HG03342 (cell line): ENCODE data around the gene ZNF467.

Experiments
- ATAC-seq: cut with Tn5 transposase; IDR thresholded peaks from one replicate; pipeline ENCODE4 v1.9.1; 2021; ENCODE audit warnings: mild to moderate bottlenecking, moderate library complexity; ENCODE audit not compliant: unreplicated experiment

The ZNF467 gene

DNA sequence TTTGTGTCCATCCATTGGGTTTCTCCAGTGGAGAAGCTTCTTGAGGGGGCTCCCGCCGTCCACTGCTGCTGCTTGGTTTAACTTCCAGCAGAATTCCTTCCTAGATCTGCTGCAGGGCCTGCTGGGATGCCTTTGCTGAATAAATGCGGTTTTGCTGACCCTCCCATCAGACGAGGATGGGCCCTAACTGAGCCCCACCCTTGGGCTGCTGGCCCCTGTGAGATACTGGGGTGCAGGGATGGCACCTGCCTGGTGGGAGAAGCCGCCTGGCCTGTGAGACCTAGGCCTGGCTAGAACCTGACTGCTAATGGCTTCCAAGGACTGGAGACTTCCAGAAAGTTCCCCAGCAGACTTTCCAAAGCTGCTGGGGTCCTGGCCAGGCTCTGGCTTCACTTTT lies 43.8 kb downstream of the ZNF467 start:
- no peak for ATAC-seq

DNA sequence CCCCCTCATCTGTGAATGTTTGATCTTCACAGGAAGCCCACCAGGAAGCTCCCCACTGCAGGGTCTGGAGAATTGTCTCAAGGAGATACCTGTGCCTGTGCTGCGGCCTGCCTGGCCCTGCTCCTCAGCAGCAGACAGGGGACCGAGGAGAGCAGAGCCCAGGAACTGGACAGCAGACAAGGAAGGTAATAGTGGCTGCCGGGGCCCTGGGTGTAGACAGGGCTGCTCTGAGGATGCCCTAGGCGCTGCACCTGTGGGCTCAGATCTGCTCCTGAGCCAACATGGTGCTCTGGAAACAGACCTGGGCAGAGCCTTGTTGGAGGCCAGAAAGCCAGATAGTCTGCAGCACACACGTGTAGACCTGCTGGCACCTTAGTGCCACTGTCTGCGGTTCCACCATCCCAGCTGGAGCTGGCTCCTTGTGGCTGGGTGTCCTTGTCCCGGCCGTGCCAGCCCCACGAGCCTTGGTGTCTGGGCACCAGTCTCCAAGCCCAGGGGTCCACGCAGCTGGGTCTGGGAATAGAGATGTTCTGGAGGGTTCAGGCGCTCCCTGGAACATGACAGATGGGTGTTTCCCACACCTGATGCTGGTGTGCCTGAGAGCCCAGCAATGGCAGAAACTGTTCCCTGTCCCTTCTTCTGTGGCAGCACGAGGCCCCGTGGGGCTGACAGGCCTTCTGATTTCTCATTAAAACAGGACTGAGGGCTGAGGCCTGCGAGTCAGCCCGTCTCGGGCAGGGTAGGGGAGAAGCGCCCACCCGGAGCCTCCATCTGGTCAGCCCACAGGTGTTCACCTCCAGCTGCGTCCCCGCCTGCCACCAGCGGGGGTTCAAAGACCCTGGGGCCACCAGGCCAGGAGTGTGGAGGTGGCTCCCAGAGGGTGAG lies 44.7 kb downstream of the ZNF467 start:
- ATAC-seq = no peak

DNA sequence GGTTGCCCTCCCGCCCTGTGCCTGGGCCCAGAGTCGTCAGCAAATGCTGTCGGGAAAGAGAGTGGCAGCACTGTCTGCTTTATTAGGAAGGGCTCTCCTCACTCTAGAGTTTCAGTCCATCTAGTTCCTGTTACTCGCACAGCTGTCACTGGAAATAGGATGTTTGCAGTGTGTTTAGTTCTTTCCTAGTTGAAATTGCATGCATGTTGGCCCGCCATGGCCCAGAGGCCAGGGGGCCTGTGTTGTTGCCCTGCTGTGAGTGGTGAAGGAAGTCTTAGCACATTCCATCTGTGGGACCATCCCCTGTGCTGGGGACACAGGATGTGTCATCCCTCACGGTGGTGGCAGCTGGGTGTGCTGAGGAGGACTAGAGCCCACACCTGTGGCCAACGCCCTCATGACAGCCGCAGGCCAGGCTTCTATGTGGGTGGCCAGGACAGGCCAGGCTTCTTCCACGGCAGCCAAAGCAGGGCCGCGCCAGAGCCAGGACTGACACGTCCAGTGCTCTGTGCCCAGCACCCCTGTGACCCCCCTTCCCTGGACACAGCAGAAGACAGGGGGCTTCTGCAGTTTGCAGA lies 45.4 kb downstream of the ZNF467 start:
- ATAC-seq = no peak

GRCh38 chr7:149727053-149727898 lies 46.1 kb downstream of the ZNF467 start:
- ATAC-seq = no peak

DNA sequence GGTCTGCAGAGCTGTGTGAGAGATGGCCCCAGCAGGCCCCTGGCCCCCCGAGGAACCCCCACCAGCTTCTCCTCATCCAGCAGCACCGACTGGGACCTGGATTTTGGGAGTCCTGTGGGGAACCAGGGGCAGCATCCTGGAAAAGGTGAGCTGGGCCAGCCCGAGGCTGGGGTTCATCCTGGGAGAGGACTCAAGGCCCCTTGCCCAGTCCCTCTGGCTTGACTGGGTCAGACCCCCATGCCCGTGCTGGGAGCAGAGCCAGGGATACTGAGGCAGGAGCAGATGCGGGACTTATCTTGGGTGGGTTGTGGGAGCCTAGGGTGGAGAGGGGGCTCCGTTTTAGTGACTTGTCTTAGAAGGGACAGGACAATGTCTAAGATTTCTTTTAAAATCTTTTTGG lies 47.5 kb downstream of the ZNF467 start:
- no peak for ATAC-seq

- ATAC-seq = no peak
Observed at GRCh38 chr7:149725426-149725821, 48.0 kb downstream of the ZNF467 start.

DNA sequence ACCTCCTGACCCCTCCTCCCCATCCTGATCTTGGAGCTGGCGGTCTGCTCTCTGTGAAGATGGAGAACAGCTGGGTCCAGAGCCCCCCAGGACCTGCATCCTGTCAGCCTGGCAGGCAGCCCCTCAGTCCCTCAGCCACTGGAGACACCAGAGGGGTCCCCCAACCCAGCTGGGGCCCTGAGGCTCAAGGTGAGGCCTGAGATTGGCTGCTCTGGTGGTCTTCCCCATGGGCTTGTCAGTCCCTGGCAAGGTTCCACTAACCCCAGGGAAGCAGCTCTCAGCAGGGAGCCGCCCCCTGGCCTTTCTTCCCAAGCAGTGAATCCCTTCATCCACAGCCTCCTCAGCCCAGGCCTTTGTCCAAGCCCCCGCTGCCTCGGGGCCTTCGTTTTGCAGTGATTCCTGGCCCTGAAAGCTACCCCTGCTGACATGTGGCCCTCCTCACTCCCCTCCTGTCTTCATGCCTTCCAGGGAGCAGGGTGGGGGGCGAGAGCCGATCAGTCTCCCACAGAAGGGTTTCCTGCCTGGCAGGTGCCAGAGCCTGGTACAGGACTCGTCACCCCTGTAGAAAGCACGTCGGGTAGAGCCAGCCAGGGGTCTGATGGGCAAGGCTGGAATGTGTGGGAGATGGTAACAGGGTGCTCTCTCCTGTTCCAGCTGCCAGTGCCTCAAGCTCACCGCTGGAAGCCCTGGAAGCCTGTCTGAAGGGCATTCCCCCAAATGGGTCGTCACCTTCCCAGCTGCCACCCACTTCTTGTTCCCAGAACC lies 48.5 kb downstream of the ZNF467 start:
- no peak for ATAC-seq

GRCh38 chr7:149723795-149724495 lies 49.4 kb downstream of the ZNF467 start:
- ATAC-seq = no peak

DNA sequence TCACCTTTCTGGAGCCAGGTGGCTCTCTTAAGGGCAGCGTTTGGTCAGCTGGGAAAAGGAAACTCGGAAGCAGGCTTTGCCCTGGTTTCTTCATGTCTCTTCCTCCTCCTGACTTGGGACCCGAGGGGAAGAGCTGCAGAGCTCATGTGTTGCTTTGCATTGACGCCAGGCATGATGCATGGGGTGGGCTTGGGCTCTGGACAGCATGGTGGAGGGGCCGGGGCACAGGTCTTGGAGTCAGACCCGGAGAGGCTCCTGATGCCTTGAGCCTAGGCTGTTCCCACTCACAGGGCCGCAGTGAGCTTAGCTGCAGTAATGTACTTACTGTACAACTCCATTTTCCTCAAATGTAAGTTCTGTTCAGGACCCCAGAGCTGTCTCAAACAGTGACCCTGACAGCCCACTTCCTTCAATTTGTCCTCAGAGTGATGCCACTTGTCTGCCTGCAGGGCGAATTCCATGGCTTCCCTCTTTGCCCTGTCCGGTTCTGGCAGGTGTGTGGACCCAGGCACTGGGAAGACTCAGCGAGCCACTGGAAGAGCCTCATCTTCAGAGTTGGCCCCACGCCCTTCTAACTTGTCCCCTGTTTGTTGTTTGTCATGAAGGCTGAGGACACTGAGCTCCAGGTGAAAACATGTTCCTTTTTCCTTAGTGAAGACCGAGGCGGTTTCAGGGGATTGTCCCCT lies 50.2 kb downstream of the ZNF467 start:
- ATAC-seq = no peak

DNA sequence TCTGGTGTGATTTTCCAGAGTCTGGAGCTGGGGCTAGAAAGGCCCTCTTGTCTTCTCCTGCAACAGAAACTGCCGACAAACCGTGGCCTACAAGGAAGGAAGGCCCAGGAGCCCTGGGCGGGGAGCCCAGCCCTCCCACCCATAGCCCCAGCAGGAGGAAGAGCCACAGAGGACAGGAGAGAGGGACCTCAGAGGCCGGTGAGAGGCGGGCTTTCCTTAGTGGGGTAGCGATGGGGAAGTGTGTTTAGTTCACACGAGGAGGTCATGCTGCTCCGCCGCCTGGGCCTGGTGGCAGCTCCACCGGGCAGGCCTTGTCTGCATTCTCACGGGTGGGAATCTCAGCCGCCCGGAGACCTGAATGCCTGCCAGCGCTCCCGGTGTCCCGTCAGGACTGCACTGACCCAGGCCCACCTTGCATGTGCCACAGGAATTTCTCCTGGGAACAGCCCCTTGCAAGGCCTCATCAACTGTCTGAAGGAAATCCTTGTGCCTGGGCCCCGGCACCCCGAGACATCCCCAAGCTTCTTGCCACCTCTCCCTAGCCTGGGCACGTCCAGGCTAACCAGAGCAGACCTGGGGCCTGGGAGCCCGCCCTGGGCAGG lies 50.9 kb downstream of the ZNF467 start:
- ATAC-seq = no peak

- ATAC-seq = no peak
Observed at GRCh38 chr7:149721084-149721601, 52.2 kb downstream of the ZNF467 start.

DNA sequence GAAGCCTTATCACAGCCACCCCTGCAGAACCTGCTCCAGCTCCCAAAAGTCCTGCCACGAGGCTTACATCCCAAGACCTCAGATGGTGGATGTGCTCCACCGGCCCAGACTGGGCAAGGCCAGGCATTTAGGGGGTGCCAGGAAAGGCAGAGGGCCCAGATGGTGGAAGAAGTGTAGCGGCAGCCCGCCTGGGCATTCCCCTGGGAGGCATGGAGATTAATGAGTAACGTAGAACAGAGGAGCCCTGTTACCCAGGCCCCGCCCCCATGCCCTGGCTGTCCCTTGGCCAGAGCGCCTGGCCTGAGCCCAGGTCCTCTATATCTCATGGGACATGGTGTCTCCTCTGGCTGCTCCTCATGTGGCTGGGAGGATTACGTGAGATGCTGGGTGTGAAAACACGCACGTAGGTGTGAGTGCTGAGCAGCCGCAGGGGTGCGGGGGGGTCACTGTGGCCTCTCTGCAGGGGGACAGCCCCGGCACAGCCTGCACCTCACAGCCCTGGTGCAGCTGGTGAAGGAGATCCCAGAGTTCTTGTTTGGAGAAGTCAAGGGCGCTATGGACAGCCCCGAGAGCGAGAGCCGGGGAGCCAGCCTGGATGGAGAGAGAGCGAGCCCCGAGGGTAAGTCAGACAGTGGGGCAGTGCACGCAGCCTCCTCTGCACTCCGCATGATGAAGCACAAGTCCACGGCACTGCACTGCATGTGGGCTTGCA lies 52.9 kb downstream of the ZNF467 start:
- peak; percentile 59 for ATAC-seq

- peak; percentile 54 for ATAC-seq
Observed at GRCh38 chr7:149719912-149720335, 53.5 kb downstream of the ZNF467 start.

- no peak for ATAC-seq
Observed at GRCh38 chr7:149719050-149719899, 54.1 kb downstream of the ZNF467 start.

DNA sequence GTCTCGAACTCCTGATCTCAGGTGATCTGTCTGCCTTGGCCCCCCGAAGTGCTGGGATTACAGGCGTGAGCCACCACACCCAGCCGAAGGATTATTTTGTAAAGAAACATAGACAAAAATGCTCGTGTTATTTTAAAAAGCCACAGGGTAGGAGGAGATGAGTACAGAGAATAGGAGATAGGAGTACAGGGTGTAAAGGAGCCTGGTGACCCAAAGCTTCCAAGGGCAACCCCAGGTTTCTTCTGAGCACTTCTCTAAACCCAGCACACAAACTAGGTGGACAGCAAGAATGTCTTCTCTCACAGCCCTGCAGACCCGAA lies 54.7 kb downstream of the ZNF467 start:
- no peak for ATAC-seq

- ATAC-seq = no peak
Observed at GRCh38 chr7:149717481-149717880, 55.9 kb downstream of the ZNF467 start.

- ATAC-seq = no peak
Observed at GRCh38 chr7:149716932-149717307, 56.5 kb downstream of the ZNF467 start.
